HEK293 (cell line): Measurements from ENCODE around the gene FAM200B.

Source experiments
- CTCF ChIA-PET: fragments of 350-600 bp; formaldehyde crosslinking; extraction: SDS; loops from one replicate; lab custom pipeline; 2021; ENCODE audit warnings: antibody characterized with exemption; lab: Yijun Ruan, JAX
- POLR2A ChIA-PET: fragments of 300-600 bp; formaldehyde crosslinking; extraction: SDS; loops from one replicate; lab custom pipeline; 2020; ENCODE audit warnings: antibody characterized with exemption, inconsistent platforms; lab: Yijun Ruan, JAX
- H3K27ac ChIP-seq: fragments of 200-500 bp; sonication (Bioruptor generic); 2 replicates; pipeline ENCODE4 v1.5.1; 2014; ENCODE audit warnings: low read depth, low read length, control low read depth, inconsistent platforms; ENCODE audit errors: extremely low read depth
- H3K36me3 ChIP-seq, 2 experiments: fragments of 200-500 bp in 1 of 2; sonication (Bioruptor generic) in 1 of 2; 1 replicate in 1 of 2; 2 replicates in 1 of 2; pipeline ENCODE4 v1.5.1; 2014 to 2017; ENCODE audit warnings: inconsistent platforms in 2 of 2, low read length in 2 of 2; ENCODE audit not compliant: control insufficient read depth in 2 of 2, insufficient read depth in 1 of 2
- H3K4me1 ChIP-seq: fragments of 200-500 bp; sonication (Bioruptor generic); 2 replicates; pipeline ENCODE4 v1.5.1; 2014; ENCODE audit warnings: mild to moderate bottlenecking, low read length, inconsistent platforms; ENCODE audit not compliant: control insufficient read depth, insufficient read depth
- H3K4me3 ChIP-seq: 2 replicates; pipeline ENCODE4 v1.5.1; 2011; ENCODE audit warnings: low read depth, mild to moderate bottlenecking, control low read depth, low read length, moderate library complexity
- H3K9me3 ChIP-seq: fragments of 200-500 bp; sonication (Bioruptor generic); 2 replicates; pipeline ENCODE4 v1.5.1; 2014; ENCODE audit warnings: low read depth, low read length, inconsistent platforms; ENCODE audit not compliant: control insufficient read depth, insufficient read depth
- GLI4 ChIP-seq: fragments of 450-650 bp; formaldehyde crosslinking; IDR thresholded peaks from 2 replicates; pipeline ENCODE4 v1.5.1; 2016; ENCODE audit warnings: missing biosample characterization, missing genetic modification characterization
- KLF17 ChIP-seq: fragments of 450-650 bp; formaldehyde crosslinking; IDR thresholded peaks from 2 replicates; pipeline ENCODE4 v1.5.1; 2016; ENCODE audit warnings: missing biosample characterization, missing genetic modification characterization
- ZBTB17 ChIP-seq: fragments of 450-650 bp; formaldehyde crosslinking; IDR thresholded peaks from 2 replicates; pipeline ENCODE4 v1.5.1; 2016; ENCODE audit warnings: missing biosample characterization, missing genetic modification characterization
- ZNF157 ChIP-seq: fragments of 450-650 bp; formaldehyde crosslinking; IDR thresholded peaks from 2 replicates; pipeline ENCODE4 v1.5.1; 2016; ENCODE audit warnings: missing biosample characterization, missing genetic modification characterization
- ZNF175 ChIP-seq: fragments of 450-650 bp; formaldehyde crosslinking; IDR thresholded peaks from 2 replicates; pipeline ENCODE4 v1.5.1; 2016; ENCODE audit warnings: missing biosample characterization, missing genetic modification characterization
- ZNF292 ChIP-seq: fragments of 450-650 bp; formaldehyde crosslinking; IDR thresholded peaks from 2 replicates; pipeline ENCODE4 v1.5.1; 2016; ENCODE audit warnings: low read depth, missing biosample characterization, missing genetic modification characterization, borderline replicate concordance
- ZNF324 ChIP-seq: fragments of 450-650 bp; formaldehyde crosslinking; IDR thresholded peaks from 2 replicates; pipeline ENCODE4 v1.5.1; 2016; ENCODE audit warnings: missing biosample characterization, missing genetic modification characterization
- ZNF391 ChIP-seq: fragments of 450-650 bp; formaldehyde crosslinking; IDR thresholded peaks from 2 replicates; pipeline ENCODE4 v1.5.1; 2016; ENCODE audit warnings: low read depth, missing biosample characterization, missing genetic modification characterization, borderline replicate concordance
- ZNF416 ChIP-seq: fragments of 450-650 bp; formaldehyde crosslinking; IDR thresholded peaks from 2 replicates; pipeline ENCODE4 v1.5.1; 2016; ENCODE audit warnings: missing biosample characterization, missing genetic modification characterization
- ZNF48 ChIP-seq: fragments of 450-650 bp; formaldehyde crosslinking; IDR thresholded peaks from 2 replicates; pipeline ENCODE4 v1.5.1; 2016; ENCODE audit warnings: missing biosample characterization, missing genetic modification characterization
- ZNF488 ChIP-seq: fragments of 450-650 bp; formaldehyde crosslinking; IDR thresholded peaks from 2 replicates; pipeline ENCODE4 v1.5.1; 2016; ENCODE audit warnings: missing biosample characterization, missing genetic modification characterization
- ZNF561 ChIP-seq: fragments of 450-650 bp; IDR thresholded peaks from 2 replicates; pipeline ENCODE4 v1.5.1; 2018; ENCODE audit warnings: missing biosample characterization, missing genetic modification characterization, borderline replicate concordance
- ZNF623 ChIP-seq: fragments of 450-650 bp; formaldehyde crosslinking; IDR thresholded peaks from 2 replicates; pipeline ENCODE4 v1.5.1; 2016; ENCODE audit warnings: missing biosample characterization, missing genetic modification characterization
- ZNF704 ChIP-seq: fragments of 450-650 bp; formaldehyde crosslinking; IDR thresholded peaks from 2 replicates; pipeline ENCODE4 v1.5.1; 2016; ENCODE audit warnings: missing biosample characterization, missing genetic modification characterization
- ZNF785 ChIP-seq: fragments of 450-650 bp; formaldehyde crosslinking; IDR thresholded peaks from 2 replicates; pipeline ENCODE4 v1.5.1; 2016; ENCODE audit warnings: missing biosample characterization, missing genetic modification characterization
- ZNF837 ChIP-seq: fragments of 450-650 bp; formaldehyde crosslinking; IDR thresholded peaks from 2 replicates; pipeline ENCODE4 v1.5.1; 2016; ENCODE audit warnings: missing biosample characterization, missing genetic modification characterization
- TF ChIP-seq, protein P1 (sequence below): IDR thresholded peaks from 2 replicates; pipeline ENCODE4 v1.6.1; 2011; ENCODE audit warnings: mild to moderate bottlenecking, low read depth, low read length, borderline replicate concordance
- TF ChIP-seq, protein P2 (sequence below): fragments of 450-650 bp; formaldehyde crosslinking; conservative IDR thresholded peaks from 2 replicates; pipeline ENCODE4 v1.5.1; 2016; ENCODE audit warnings: low read depth, missing biosample characterization, missing genetic modification characterization
- TF ChIP-seq, protein P3 (sequence below): fragments of 450-650 bp; formaldehyde crosslinking; IDR thresholded peaks from 2 replicates; pipeline ENCODE4 v1.5.1; 2017; ENCODE audit warnings: missing biosample characterization, missing genetic modification characterization

Gene FAM200B

DNA sequence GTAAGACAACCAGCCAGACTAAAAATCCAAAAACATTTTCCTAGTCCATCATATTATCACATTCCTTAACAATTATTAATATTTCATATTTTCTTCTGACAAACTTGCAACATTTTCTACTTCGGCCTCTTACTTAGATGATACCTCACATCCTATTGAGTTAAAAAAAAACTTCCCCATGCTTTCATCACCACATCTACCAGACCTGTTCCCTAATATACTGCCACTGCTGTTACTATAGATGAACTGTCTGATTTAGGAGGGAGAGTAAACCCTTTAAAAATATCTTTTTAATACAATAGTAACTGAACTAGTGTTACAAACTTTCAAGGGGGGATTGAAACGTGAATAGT is 1.5 kb downstream of the FAM200B start (continued):
- TF ChIP-seq ZNF157 (tag by site-specific recombination), result no peak

GRCh38 chr4:15684498-15684897 is 2.9 kb downstream of the FAM200B start:
- Histone ChIP-seq H3K27ac (no peak overlapping the region), H3K4me1 (no peaks in the 10 kb centered on the region), H3K4me3 (no peak overlapping the region), H3K36me3 (peaks cover 2 to 52% of the 10 kb centered on the region in 2 experiments), H3K9me3 (no peaks in the 10 kb centered on the region)
- ChIA-PET CTCF (interaction anchor here (1.1 kb wide), 1 partner anchor 198 kb away, joined by 3 read pairs; no protein-coding TSS in a partner anchor), POLR2A (no interaction called here)
- TF ChIP-seq ZNF623 (tag by site-specific recombination), result no peak
- TF ChIP-seq ZNF785 (tag by site-specific recombination), result no peak
- no peak for TF ChIP-seq ZNF292 (tag by site-specific recombination)
- TF ChIP-seq ZNF704 (tag by site-specific recombination), result no peak
- TF ChIP-seq, protein P1, sequence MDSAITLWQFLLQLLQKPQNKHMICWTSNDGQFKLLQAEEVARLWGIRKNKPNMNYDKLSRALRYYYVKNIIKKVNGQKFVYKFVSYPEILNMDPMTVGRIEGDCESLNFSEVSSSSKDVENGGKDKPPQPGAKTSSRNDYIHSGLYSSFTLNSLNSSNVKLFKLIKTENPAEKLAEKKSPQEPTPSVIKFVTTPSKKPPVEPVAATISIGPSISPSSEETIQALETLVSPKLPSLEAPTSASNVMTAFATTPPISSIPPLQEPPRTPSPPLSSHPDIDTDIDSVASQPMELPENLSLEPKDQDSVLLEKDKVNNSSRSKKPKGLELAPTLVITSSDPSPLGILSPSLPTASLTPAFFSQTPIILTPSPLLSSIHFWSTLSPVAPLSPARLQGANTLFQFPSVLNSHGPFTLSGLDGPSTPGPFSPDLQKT, result no peak
- TF ChIP-seq ZNF391 (tag by site-specific recombination), result no peak
- no peak for TF ChIP-seq ZNF488 (tag by site-specific recombination)
- no peak for TF ChIP-seq ZBTB17 (tag by site-specific recombination)
- no peak for TF ChIP-seq KLF17 (tag by site-specific recombination)
- TF ChIP-seq ZNF837, result no peak
- TF ChIP-seq, protein P2, sequence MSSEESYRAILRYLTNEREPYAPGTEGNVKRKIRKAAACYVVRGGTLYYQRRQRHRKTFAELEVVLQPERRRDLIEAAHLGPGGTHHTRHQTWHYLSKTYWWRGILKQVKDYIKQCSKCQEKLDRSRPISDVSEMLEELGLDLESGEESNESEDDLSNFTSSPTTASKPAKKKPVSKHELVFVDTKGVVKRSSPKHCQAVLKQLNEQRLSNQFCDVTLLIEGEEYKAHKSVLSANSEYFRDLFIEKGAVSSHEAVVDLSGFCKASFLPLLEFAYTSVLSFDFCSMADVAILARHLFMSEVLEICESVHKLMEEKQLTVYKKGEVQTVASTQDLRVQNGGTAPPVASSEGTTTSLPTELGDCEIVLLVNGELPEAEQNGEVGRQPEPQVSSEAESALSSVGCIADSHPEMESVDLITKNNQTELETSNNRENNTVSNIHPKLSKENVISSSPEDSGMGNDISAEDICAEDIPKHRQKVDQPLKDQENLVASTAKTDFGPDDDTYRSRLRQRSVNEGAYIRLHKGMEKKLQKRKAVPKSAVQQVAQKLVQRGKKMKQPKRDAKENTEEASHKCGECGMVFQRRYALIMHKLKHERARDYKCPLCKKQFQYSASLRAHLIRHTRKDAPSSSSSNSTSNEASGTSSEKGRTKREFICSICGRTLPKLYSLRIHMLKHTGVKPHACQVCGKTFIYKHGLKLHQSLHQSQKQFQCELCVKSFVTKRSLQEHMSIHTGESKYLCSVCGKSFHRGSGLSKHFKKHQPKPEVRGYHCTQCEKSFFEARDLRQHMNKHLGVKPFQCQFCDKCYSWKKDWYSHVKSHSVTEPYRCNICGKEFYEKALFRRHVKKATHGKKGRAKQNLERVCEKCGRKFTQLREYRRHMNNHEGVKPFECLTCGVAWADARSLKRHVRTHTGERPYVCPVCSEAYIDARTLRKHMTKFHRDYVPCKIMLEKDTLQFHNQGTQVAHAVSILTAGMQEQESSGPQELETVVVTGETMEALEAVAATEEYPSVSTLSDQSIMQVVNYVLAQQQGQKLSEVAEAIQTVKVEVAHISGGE, result no peak
- no peak for TF ChIP-seq ZNF324 (tag by site-specific recombination)
- TF ChIP-seq GLI4 (tag by site-specific recombination), result no peak
- no peak for TF ChIP-seq ZNF175 (tag by site-specific recombination)
- TF ChIP-seq ZNF48 (tag by site-specific recombination), result no peak
- no peak for TF ChIP-seq ZNF416 (tag by site-specific recombination)
- no peak for TF ChIP-seq ZNF561 (tag by site-specific recombination)
- TF ChIP-seq, protein P3, sequence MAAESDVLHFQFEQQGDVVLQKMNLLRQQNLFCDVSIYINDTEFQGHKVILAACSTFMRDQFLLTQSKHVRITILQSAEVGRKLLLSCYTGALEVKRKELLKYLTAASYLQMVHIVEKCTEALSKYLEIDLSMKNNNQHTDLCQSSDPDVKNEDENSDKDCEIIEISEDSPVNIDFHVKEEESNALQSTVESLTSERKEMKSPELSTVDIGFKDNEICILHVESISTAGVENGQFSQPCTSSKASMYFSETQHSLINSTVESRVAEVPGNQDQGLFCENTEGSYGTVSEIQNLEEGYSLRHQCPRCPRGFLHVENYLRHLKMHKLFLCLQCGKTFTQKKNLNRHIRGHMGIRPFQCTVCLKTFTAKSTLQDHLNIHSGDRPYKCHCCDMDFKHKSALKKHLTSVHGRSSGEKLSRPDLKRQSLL, result no peak
